Tibial nerve (tissue), 4 donors: ENCODE results near the gene ERAP2. TPM values are rescaled to one million over a fixed set of nuclear protein-coding genes. Genes with fewer than 3 reads are reported as not detected.

Source experiments
- DNase-seq, 2 donors: peaks; one replicate each; pipeline ENCODE4 v3.0.0-alpha.2; 2019; ENCODE audit warnings: low spot score in 2 of 2
- H3K27ac ChIP-seq, 4 donors: fragments of 200-600 bp; sonication (generic) in 3 of 4; one replicate each; pipeline ENCODE4 v1.5.1; 2017 to 2019; ENCODE audit warnings: mild to moderate bottlenecking in 1 of 4
- H3K27me3 ChIP-seq, 2 donors: fragments of 200-600 bp; sonication (generic) in 1 of 2; one replicate each; pipeline versions ENCODE4 v1.5.1 to v1.6.0; 2017 to 2019
- H3K36me3 ChIP-seq, 3 donors: fragments of 200-600 bp; sonication (generic); one replicate each; pipeline ENCODE4 v1.5.1; 2018 to 2019
- H3K4me1 ChIP-seq, 4 donors: fragments of 200-600 bp; sonication (generic) in 3 of 4; one replicate each; pipeline ENCODE4 v1.5.1; 2017 to 2019
- H3K4me3 ChIP-seq, 4 donors: fragments of 200-600 bp; sonication (generic) in 3 of 4; one replicate each; pipeline ENCODE4 v1.5.1; 2017 to 2019; ENCODE audit warnings: mild to moderate bottlenecking in 1 of 4, moderate library complexity in 1 of 4
- H3K9me3 ChIP-seq, 4 donors: fragments of 200-600 bp; sonication (generic) in 3 of 4; one replicate each; pipeline ENCODE4 v1.5.1; 2017 to 2019
- CTCF ChIP-seq, 5 experiments: fragments of 200-600 bp in 3 of 5; fragments of 450-650 bp in 2 of 5; sonication (generic) in 3 of 5; IDR thresholded peaks; one replicate each; pipeline ENCODE4 v1.5.1; 2016 to 2019; ENCODE audit warnings: antibody characterized with exemption in 5 of 5, mild to moderate bottlenecking in 3 of 5, moderate library complexity in 2 of 5
- EP300 ChIP-seq, 2 donors: sonication (generic); formaldehyde crosslinking; IDR thresholded peaks; one replicate each; pipeline ENCODE4 v1.6.1; 2017; ENCODE audit warnings: antibody characterized with exemption in 2 of 2, mild to moderate bottlenecking in 1 of 2
- POLR2A ChIP-seq, 2 donors: fragments of 450-650 bp; IDR thresholded peaks; one replicate each; pipeline ENCODE4 v1.6.1; 2017; ENCODE audit warnings: antibody characterized with exemption in 2 of 2, mild to moderate bottlenecking in 2 of 2, moderate library complexity in 2 of 2
- WGBS, 2 donors: methylation state at CpG; one replicate each; pipeline ENCODE4 v1.1.5; 2018; 5-methylcytosine and 5-hydroxymethylcytosine counted together
- total RNA-seq, 4 donors: library from RNA; depleted of rRNA; stranded (reverse); fragments of >200 nt; gene quantifications; one replicate each; pipeline ENCODE4 v1.1.0, GENCODE V29; 2016

ERAP2 gene
- total RNA-seq, 4 donors from 2014 or later, result 9.9 to 18.6 (median 12.2) TPM

- Histone ChIP-seq H3K36me3 (no peaks in the 10 kb centered on the region), H3K4me3 (no peak overlapping the region), H3K9me3 (no peaks in the 10 kb centered on the region), H3K27me3 (no peaks in the 10 kb centered on the region), H3K4me1 (no peaks in the 10 kb centered on the region), H3K27ac (no peak overlapping the region)
- TF ChIP-seq POLR2A (IDR thresholded peaks at IDR 0.05) (no peak), EP300 (IDR thresholded peaks at IDR 0.05) (no peak), CTCF (IDR thresholded peaks at IDR 0.05) (no peak)
- no peak for DNase-seq
- WGBS, 2 donors, result 81 to 87% methylated on average over 3 of the region's 3 CpGs
Observed at GRCh38 chr5:96843140-96843539, 33.2 kb upstream of the ERAP2 start.

DNA sequence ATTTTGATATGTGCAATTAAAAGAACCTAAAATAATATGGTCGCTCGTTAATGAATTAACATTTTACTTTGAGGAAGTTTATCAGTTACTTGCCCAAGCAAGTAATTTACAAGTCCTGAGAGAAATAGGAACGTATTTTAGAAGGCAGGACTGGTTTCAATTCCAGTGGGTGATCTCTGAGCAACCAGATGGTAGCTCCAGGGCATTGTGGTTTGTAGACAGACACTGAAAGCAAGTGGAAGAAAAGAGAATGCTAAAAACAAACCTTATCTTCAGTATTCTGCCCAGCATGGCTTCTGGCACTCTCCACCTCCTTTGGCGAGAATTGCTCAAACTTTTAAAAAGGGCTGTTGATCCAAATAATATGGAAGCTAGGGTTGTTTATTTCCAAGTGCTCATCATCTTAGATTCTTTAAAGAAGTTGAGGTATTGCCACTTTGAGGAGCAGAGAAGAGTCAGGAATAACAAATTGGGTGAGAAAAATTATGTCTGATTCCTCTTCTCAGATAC, 31.8 kb upstream of the ERAP2 start:
- Histone ChIP-seq H3K27ac (no peak overlapping the region), H3K36me3 (no peaks in the 10 kb centered on the region), H3K4me3 (no peak overlapping the region), H3K9me3 (peaks cover 0 to 3% (median 0%) of the 10 kb centered on the region in 4 donors), H3K4me1 (no peaks in the 10 kb centered on the region), H3K27me3 (no peaks in the 10 kb centered on the region)
- TF ChIP-seq CTCF (IDR thresholded peaks at IDR 0.05) (no peak), EP300 (IDR thresholded peaks at IDR 0.05) (no peak), POLR2A (IDR thresholded peaks at IDR 0.05) (no peak)
- WGBS, 2 donors, result 73 to 78% methylated on average over 4 of the region's 4 CpGs
- DNase-seq, result no peak

- H3K4me3 ChIP-seq, result no peak overlapping the region
- no peak for DNase-seq
- H3K27me3 ChIP-seq, result no peaks in the 10 kb centered on the region
- H3K36me3 ChIP-seq, result no peaks in the 10 kb centered on the region
- no peak overlapping the region for H3K27ac ChIP-seq
- 42 to 49% methylated on average over 7 of the region's 7 CpGs for WGBS, 2 donors
- no peaks in the 10 kb centered on the region for H3K4me1 ChIP-seq
- TF ChIP-seq POLR2A (IDR thresholded peaks at IDR 0.05), result no peak
- TF ChIP-seq CTCF (IDR thresholded peaks at IDR 0.05), result no peak
- TF ChIP-seq EP300 (IDR thresholded peaks at IDR 0.05), result no peak
- peaks cover 0 to 8% (median 0%) of the 10 kb centered on the region in 4 donors for H3K9me3 ChIP-seq
Observed at GRCh38 chr5:96851312-96852062, 24.8 kb upstream of the ERAP2 start.

- Histone ChIP-seq H3K4me1 (no peaks in the 10 kb centered on the region), H3K27me3 (no peaks in the 10 kb centered on the region), H3K9me3 (peaks cover 0 to 8% (median 0%) of the 10 kb centered on the region in 4 donors), H3K27ac (no peak overlapping the region), H3K4me3 (no peak overlapping the region), H3K36me3 (no peaks in the 10 kb centered on the region)
- no peak for TF ChIP-seq CTCF (IDR thresholded peaks at IDR 0.05)
- TF ChIP-seq POLR2A (IDR thresholded peaks at IDR 0.05), result no peak
- TF ChIP-seq EP300 (IDR thresholded peaks at IDR 0.05), result no peak
- no peak for DNase-seq
- WGBS, 2 donors, result 62 to 71% methylated on average over 2 of the region's 2 CpGs
Observed at GRCh38 chr5:96852759-96853158, 23.5 kb upstream of the ERAP2 start.

DNA sequence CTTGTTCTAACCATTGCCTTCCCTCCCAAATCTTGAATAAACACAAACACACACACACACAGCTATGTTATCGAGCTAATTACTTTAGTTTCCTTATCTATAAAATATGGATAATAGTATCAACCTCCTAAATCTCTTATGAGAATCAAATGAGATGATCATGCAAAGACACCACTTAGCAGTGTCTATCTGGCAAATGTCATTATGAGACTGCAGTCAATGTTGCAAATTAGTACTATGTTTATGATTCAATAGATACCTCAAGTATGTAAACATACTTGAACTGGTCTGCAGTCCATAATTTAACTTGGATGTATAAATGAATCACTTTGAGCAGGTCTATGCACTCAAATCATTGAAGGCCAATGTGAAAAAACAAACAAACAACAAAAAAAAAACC, 22.2 kb upstream of the ERAP2 start:
- Histone ChIP-seq H3K27me3 (no peaks in the 10 kb centered on the region), H3K4me3 (no peak overlapping the region), H3K9me3 (peaks cover 0 to 8% (median 0%) of the 10 kb centered on the region in 4 donors), H3K36me3 (no peaks in the 10 kb centered on the region), H3K4me1 (no peaks in the 10 kb centered on the region), H3K27ac (no peak overlapping the region)
- 88 to 97% methylated on average over 1 of the region's 1 CpG for WGBS, 2 donors
- TF ChIP-seq POLR2A (IDR thresholded peaks at IDR 0.05) (no peak), EP300 (IDR thresholded peaks at IDR 0.05) (no peak)
- DNase-seq, result no peak
